Thyroid gland (tissue), 4 donors: ENCODE results near the gene CCR9. TPM values are rescaled to one million over a fixed set of nuclear protein-coding genes. Genes with fewer than 3 reads are reported as not detected.

ENCODE experiments used
- DNase-seq, 2 donors: peaks; one replicate each; pipeline ENCODE4 v3.0.0-alpha.2; 2019
- H3K27ac ChIP-seq, 3 donors: fragments of 200-600 bp; sonication (generic); 1 replicate in 2 of 3; 2 replicates in 1 of 3; pipeline ENCODE4 v1.5.1; 2016 to 2019; ENCODE audit warnings: mild to moderate bottlenecking in 1 of 3, moderate library complexity in 1 of 3
- H3K27me3 ChIP-seq: fragments of 200-600 bp; sonication (generic); one replicate; pipeline ENCODE4 v1.5.1; 2019
- H3K36me3 ChIP-seq, 2 donors: fragments of 200-600 bp; sonication (generic); one replicate each; pipeline ENCODE4 v1.5.1; 2016 to 2019
- H3K4me1 ChIP-seq, 2 donors: fragments of 200-600 bp; sonication (generic); one replicate each; pipeline ENCODE4 v1.5.1; 2017 to 2019
- H3K4me3 ChIP-seq, 3 donors: fragments of 200-600 bp; sonication (generic); replicated peaks in 1 of 3; 1 replicate in 2 of 3; 2 replicates in 1 of 3; pipeline ENCODE4 v1.5.1; 2016; ENCODE audit warnings: mild to moderate bottlenecking in 1 of 3
- H3K9me3 ChIP-seq: fragments of 200-600 bp; sonication (generic); one replicate; pipeline ENCODE4 v1.5.1; 2017
- CTCF ChIP-seq, 6 experiments: fragments of 200-600 bp in 3 of 6; fragments of 450-650 bp in 3 of 6; sonication (generic) in 3 of 6; IDR thresholded peaks; one replicate each; pipeline ENCODE4 v1.5.1; 2016 to 2019; ENCODE audit warnings: antibody characterized with exemption in 6 of 6, mild to moderate bottlenecking in 2 of 6, inconsistent platforms in 1 of 6, moderate library complexity in 1 of 6
- POLR2A ChIP-seq, 2 donors: fragments of 450-650 bp; IDR thresholded peaks; one replicate each; pipeline ENCODE4 v1.6.1; 2017; ENCODE audit warnings: antibody characterized with exemption in 2 of 2, mild to moderate bottlenecking in 2 of 2, moderate library complexity in 1 of 2
- WGBS, 2 donors: methylation state at CpG; one replicate each; pipeline ENCODE4 v1.1.5; 2017; 5-methylcytosine and 5-hydroxymethylcytosine counted together
- intact Hi-C: fragments of 100-400 bp; cut with DNase I; formaldehyde crosslinking; loops from one replicate; pipeline ENCODE4 v1.15.1; 2023
- total RNA-seq, 4 donors: library from RNA; depleted of rRNA; stranded (reverse); fragments of >200 nt; gene quantifications; one replicate each; pipeline ENCODE4 v1.2.3, GENCODE V29; 2016

The CCR9 gene
- total RNA-seq, 4 donors from 2014 or later: not detected

- Histone ChIP-seq H3K36me3 (no peaks in the 10 kb centered on the region), H3K4me3 (no peak overlapping the region), H3K27me3 (no peaks in the 10 kb centered on the region), H3K4me1 (no peaks in the 10 kb centered on the region), H3K27ac (no peak overlapping the region), H3K9me3 (no peaks in the 10 kb centered on the region)
- no peak for DNase-seq
- intact Hi-C loops: no loop called here
- no peak for TF ChIP-seq POLR2A (IDR thresholded peaks at IDR 0.05)
- no peak for TF ChIP-seq CTCF (IDR thresholded peaks at IDR 0.05)
- WGBS, 2 donors: 81 to 84% methylated on average over 6 of the region's 6 CpGs
Observed at GRCh38 chr3:45871780-45872179, 14.6 kb upstream of the CCR9 start.

- Histone ChIP-seq H3K9me3 (no peaks in the 10 kb centered on the region), H3K36me3 (no peaks in the 10 kb centered on the region), H3K27ac (no peak overlapping the region), H3K27me3 (no peaks in the 10 kb centered on the region), H3K4me1 (no peaks in the 10 kb centered on the region), H3K4me3 (no peak overlapping the region)
- 67 to 100% methylated on average over 1 to 2 of the region's 2 CpGs for WGBS, 2 donors
- intact Hi-C loops: no loop called here
- TF ChIP-seq CTCF (IDR thresholded peaks at IDR 0.05) (no peak), POLR2A (IDR thresholded peaks at IDR 0.05) (no peak)
- no peak for DNase-seq
Observed at GRCh38 chr3:45872569-45872968, 13.8 kb upstream of the CCR9 start.

GRCh38 chr3:45873036-45873435 is 13.3 kb upstream of the CCR9 start:
- Histone ChIP-seq H3K4me3 (no peak overlapping the region), H3K27me3 (no peaks in the 10 kb centered on the region), H3K27ac (no peak overlapping the region), H3K36me3 (no peaks in the 10 kb centered on the region), H3K9me3 (no peaks in the 10 kb centered on the region), H3K4me1 (no peaks in the 10 kb centered on the region)
- DNase-seq: no peak
- intact Hi-C loops: no loop called here
- TF ChIP-seq CTCF (IDR thresholded peaks at IDR 0.05) (no peak), POLR2A (IDR thresholded peaks at IDR 0.05) (no peak)

GRCh38 chr3:45873638-45874037 is 12.7 kb upstream of the CCR9 start:
- Histone ChIP-seq H3K27ac (no peak overlapping the region), H3K36me3 (no peaks in the 10 kb centered on the region), H3K4me1 (no peaks in the 10 kb centered on the region), H3K9me3 (no peaks in the 10 kb centered on the region), H3K27me3 (no peaks in the 10 kb centered on the region), H3K4me3 (no peak overlapping the region)
- TF ChIP-seq POLR2A (IDR thresholded peaks at IDR 0.05) (no peak), CTCF (IDR thresholded peaks at IDR 0.05) (no peak)
- WGBS, 2 donors: 92 to 94% methylated on average over 4 of the region's 4 CpGs
- intact Hi-C loops: no loop called here
- DNase-seq: no peak

GRCh38 chr3:45874677-45875346 is 11.5 kb upstream of the CCR9 start:
- Histone ChIP-seq H3K4me3 (no peak overlapping the region), H3K9me3 (no peaks in the 10 kb centered on the region), H3K27me3 (no peaks in the 10 kb centered on the region), H3K36me3 (no peaks in the 10 kb centered on the region), H3K27ac (no peak overlapping the region), H3K4me1 (no peaks in the 10 kb centered on the region)
- intact Hi-C loops: no loop called here
- DNase-seq: no peak
- TF ChIP-seq CTCF (IDR thresholded peaks at IDR 0.05): no peak
- no peak for TF ChIP-seq POLR2A (IDR thresholded peaks at IDR 0.05)
- WGBS, 2 donors: 78 to 83% methylated on average over 5 of the region's 5 CpGs
